ENCODE results near the gene STK35. TPM values are rescaled to one million over a fixed set of nuclear protein-coding genes. Genes with fewer than 3 reads are reported as not detected.

The STK35 gene
- total and polyA plus RNA-seq, 7 donors: 2.5 to 8.3 (median 4.8) TPM

GRCh38 chr20:2122936-2123335, 21.3 kb downstream of the STK35 start:
- Histone ChIP-seq H3K4me1 (peaks cover 55% of the 10 kb centered on the region), H3K27me3 (ENCODE audit: insufficient read depth in 3 of 3, low read length in 2 of 3) (no peaks in the 10 kb centered on the region), H3K4me3 (no peak overlapping the region), H3K27ac (no peak overlapping the region), H3K36me3 (ENCODE audit: insufficient read depth in 1 of 2, low read depth in 1 of 2) (peaks cover 3 to 12% of the 10 kb centered on the region in 2 donors), H3K9me3 (no peaks in the 10 kb centered on the region)
- no peak for DNase-seq
- peak in 2 of 4 donors; percentile 31 to 35 for ATAC-seq
- WGBS, 3 donors: 34 to 50% (median 37%) methylated on average over 6 of the region's 6 CpGs
- intact Hi-C loops (cut with DNase I): no loop called here
- TF ChIP-seq CTCF (IDR thresholded peaks at IDR 0.05): no peak

- no peaks in the 10 kb centered on the region for H3K27me3 ChIP-seq (ENCODE audit: insufficient read depth in 3 of 3, low read length in 2 of 3)
- H3K9me3 ChIP-seq: no peaks in the 10 kb centered on the region
- peaks cover 3 to 4% of the 10 kb centered on the region in 2 donors for H3K36me3 ChIP-seq (ENCODE audit: insufficient read depth in 1 of 2, low read depth in 1 of 2)
- H3K4me3 ChIP-seq: no peak overlapping the region
- DNase-seq (no peak), ATAC-seq (no peak)
- 82 to 89% (median 86%) methylated on average over 5 of the region's 5 CpGs for WGBS, 3 donors
- intact Hi-C loops (cut with DNase I): no loop called here
- peaks cover 52% of the 10 kb centered on the region for H3K4me1 ChIP-seq
- H3K27ac ChIP-seq: no peak overlapping the region
- TF ChIP-seq CTCF (IDR thresholded peaks at IDR 0.05): no peak
Observed at GRCh38 chr20:2123720-2124119, 22.1 kb downstream of the STK35 start.

DNA sequence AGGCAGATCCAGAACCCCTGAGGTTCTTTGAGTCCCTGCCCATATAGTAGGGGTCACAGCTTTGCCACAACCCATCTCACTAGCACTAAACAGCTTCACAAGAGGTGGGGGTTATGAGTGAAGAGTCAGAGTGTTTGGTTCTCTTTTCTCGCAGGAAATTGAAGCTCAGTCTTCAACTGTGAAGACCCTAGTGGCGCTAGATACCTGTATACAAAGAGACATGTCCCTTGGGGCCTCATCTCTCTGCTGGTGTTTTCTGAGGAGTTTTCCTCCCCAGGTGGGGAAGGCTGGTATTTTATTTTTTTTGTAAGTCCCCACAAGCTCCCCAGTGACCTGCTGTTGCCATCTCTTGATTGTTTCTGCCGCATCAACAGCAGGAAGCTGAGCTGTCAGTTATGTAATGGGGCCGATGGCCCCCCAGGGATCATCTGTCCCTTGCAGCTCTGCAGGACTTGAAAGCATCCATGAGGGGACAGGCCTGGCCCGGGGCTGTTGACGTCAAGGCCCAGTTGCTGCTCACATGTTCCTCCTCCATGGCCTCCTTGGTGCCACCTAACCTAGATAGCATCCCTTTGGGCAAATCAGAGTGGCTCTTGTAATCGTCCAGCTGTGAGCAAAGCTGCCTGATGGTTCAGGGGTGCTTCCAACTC, 23.1 kb downstream of the STK35 start:
- H3K36me3 ChIP-seq (ENCODE audit: insufficient read depth in 1 of 2, low read depth in 1 of 2): no peaks in the 10 kb centered on the region
- DNase-seq (peak in 1 of 2 donors; percentile 64), ATAC-seq (peak in 2 of 4 donors; percentile 29 to 30)
- H3K4me1 ChIP-seq: peaks cover 44% of the 10 kb centered on the region
- no peaks in the 10 kb centered on the region for H3K27me3 ChIP-seq (ENCODE audit: insufficient read depth in 3 of 3, low read length in 2 of 3)
- intact Hi-C loops (cut with DNase I): no loop called here
- WGBS, 3 donors: 52 to 57% (median 52%) methylated on average over 7 of the region's 7 CpGs
- TF ChIP-seq CTCF (IDR thresholded peaks at IDR 0.05): no peak
- no peak overlapping the region for H3K27ac ChIP-seq
- no peak overlapping the region for H3K4me3 ChIP-seq
- H3K9me3 ChIP-seq: no peaks in the 10 kb centered on the region

DNA sequence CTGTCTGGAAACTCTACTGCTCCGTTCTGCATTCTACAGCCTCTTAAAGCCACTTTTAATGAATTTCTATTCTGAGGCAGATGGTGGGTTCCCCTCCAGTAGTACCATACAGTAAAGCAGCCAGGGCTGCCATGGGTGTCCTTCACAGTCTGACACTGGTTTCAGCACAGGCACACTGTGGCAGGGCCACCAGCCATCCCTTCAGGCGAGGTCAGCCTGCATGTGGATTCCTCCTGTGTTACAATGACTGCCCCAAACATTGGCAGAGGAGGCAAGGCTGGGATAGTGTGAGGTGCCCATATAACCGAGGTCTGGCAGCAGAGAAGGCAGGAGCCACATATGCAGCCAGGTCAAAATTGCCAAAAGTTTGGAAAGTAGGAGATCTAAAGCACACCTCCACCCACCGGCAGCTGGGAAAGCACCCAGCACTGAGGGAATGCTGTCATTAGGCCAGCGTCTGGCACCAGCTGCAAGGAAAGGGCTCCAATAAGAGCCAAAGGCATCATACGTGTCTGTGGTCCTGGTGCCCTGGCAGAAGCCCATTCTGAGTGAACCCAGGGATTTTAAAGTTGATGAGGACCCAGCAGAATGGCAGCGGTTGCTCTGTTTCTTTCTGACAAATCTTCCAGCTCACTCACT, 24.0 kb downstream of the STK35 start:
- Histone ChIP-seq H3K27me3 (ENCODE audit: insufficient read depth in 3 of 3, low read length in 2 of 3) (no peaks in the 10 kb centered on the region), H3K9me3 (no peaks in the 10 kb centered on the region), H3K4me3 (no peak overlapping the region), H3K36me3 (ENCODE audit: insufficient read depth in 1 of 2, low read depth in 1 of 2) (no peaks in the 10 kb centered on the region), H3K4me1 (peaks cover 38% of the 10 kb centered on the region), H3K27ac (no peak overlapping the region)
- intact Hi-C loops (cut with DNase I): no loop called here
- ATAC-seq: peak; percentile 51 to 68 (median 63)
- no peak for TF ChIP-seq CTCF (IDR thresholded peaks at IDR 0.05)
- no peak for DNase-seq
- WGBS, 3 donors: 28 to 46% (median 34%) methylated on average over 7 of the region's 7 CpGs

Data from psoas muscle (tissue), 8 donors.